HG03060 (cell line): ENCODE results near the gene INTS11.
"Not testable (repeated sequence)": the region's sequence is repeated elsewhere in the genome, so short reads cannot be mapped to it uniquely, and the experiment has no call there.

Source experiments
- ATAC-seq: cut with Tn5 transposase; IDR thresholded peaks from one replicate; pipeline ENCODE4 v1.9.1; 2021; ENCODE audit warnings: low read depth, moderate number of reproducible peaks; ENCODE audit not compliant: unreplicated experiment

INTS11 gene

DNA sequence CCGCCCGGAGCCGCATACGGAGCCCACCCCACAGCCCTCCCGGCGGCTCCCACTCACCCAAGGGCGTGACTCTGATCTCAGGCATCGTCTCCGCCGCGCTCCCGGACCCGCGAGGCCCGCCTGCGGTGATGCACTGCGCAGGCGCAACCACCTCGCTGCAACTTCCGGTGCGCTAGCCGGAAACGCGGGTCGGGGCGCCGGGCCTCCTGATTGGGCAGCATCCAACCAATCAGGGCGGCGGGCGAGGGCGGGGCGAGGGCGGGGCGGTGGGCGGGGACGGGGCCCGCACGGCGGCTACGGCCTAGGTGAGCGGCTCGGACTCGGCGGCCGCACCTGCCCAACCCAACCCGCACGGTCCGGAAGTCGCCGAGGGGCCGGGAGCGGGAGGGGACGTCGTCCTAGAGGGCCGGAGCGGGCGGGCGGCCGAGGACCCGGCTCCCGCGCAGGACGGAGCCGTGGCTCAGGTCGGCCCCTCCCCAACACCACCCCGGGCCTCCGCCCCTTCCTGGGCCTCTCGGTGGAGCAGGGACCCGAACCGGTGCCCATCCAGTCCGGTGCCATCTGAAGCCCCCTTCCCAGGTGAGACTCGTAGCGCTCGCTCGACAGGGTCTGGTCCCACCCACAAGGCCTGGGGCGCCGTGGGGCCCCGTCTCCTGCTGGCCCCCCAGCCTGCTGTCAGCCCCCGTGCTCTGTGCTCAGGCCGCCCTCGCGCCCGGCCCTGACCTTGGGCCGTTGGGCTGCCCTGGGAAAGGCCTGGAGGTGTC lies at the start of gene INTS11, which contains the start of gene CPTP:
Gene INTS11, minus strand, starts transcription at position 137 of the 764 bp plus-strand sequence. Its CDS starts 52 bp downstream, at position 85.
Gene CPTP, plus strand, starts transcription at position 279 of the 764 bp plus-strand sequence. CDS start 2,109 bp downstream, outside the sequence.
- ATAC-seq = peak; percentile 49

DNA sequence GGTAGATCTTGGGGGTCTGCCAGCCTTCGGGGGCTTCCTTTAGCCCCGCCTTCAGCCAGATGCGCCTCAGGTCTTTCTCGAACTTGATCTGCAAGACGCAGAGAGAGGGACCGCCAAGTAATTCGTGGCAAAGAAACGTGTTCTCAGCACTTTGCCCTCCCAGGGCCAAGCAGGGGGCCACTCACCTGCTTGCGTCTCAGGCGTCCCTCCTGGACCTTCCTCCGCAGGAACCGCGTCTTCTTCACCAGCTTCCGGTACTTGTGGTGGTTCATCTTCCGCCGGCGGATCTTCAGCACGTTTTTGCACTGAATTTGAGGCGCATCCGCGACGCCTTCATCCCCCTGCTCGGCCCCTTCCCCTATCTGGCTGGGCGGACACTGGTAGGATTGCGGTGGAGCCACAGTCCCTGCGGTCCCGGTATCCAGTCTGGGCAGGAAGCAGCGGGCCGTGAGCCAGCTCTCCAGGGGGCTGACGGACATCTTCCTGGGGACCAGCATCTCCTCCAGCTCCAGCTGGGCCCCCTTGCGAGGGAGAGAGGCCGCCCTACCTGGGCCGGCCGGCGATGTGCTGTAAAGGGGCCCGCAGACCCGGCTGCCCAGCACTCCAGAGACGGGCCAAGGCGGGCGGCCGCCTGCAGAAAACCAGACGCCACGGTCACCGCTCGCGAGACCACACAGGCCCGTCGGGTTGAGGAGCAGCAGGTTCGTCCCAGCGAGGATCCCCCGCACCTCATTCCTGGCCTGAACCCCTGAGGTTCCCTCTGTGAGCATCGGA lies 49.5 kb upstream of the INTS11 start:
- ATAC-seq = no peak

DNA sequence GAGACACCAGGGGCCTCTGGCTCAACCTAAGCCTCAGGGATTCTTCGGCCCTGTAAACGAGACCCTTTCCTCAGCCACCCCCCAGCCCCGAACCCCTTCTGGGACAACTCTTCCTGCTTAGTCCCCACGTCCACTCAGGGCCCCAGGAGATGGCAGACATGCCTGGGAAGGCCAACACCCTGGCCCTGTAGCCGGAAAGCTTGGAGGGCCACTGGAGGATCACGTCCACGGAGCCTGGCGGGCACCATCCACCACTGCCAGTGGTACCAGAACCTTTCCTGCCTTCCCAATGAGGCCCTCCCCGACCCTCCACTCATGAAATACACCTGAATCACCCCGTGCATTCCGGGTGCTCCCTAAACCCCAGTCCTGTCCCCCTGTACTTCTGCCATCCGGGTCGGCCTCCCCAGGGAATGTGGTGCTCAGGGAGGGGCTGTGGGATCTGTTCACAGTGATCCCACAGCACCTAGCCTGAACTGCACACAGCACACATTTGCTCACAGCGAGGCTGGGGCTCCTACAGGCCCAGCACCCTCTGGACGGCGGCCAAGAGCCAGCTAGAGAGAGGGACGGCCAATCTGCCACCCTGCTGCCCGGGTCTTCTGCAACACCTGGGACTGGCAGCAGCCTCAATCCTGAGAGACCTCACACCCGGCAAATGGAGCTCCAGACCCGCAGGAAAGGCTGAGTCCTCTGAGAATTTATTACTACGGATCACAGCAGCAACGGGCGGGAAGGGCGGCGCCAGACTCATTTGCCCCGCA lies 48.8 kb upstream of the INTS11 start:
- ATAC-seq = no peak

DNA sequence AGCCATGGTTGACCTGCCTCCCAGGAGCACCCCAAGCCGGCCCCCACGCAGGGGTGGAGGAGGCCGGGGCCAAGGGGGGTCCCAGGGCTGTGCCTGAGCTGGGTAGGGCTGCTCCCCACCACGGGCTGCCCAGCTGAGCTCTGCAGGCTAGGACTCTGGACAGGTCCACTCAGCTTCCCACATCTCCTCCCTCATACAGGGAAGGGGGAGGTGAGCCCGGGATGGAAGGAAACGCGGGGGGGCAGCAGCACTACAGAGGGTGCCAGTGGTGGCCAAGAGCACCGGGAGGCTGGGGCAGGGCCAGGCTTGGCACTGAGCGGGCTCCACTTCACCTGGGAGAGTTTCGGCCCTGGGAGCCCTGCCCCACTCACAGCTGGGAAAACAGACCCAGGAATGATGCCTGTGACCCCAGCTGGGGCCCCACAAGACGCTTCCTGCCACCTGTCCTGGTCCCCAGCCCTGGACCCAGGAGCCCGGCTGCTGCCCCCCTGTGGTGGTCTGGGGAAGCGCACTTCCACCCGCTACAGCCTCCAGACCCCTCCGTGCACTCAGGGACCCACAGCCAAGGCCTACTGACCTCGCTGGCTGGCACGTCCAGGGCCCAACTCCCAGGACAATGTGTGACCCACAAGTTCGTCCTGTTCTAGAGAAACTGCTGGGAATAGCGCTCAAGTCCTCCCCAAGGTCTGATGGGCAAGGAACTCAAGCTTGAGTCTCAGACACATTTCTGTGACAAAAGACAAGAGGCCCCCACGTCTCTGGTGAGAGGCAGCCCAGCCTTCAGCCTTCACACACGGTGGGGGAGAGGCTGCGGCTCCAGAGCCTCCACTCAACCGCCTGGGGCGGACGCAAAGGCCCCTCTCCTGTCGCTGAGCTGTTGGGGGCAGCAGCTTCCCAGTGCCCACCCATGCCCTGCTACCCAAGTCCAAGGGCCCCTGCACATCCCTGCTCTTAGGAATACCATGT lies 47.6 kb upstream of the INTS11 start:
- no peak for ATAC-seq

DNA sequence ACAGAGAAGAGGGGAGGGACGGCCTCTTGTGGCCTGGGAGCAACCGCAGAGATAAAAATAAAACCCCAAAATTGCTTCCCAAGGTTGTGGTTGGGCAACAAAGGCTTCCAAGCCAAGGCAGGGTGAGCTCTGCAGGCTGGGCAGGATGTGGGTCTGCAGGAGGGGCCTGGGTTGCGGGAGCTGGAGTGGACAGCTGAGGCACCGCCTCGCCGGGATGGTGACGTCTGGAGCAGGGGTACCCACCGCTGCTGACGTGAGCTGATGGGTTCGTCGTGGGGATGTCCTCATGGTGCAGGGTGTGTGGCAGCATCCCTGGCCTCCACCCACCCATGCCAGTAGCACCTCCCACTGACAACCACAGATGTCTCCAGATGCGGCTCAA lies 46.9 kb upstream of the INTS11 start:
- no peak for ATAC-seq

DNA sequence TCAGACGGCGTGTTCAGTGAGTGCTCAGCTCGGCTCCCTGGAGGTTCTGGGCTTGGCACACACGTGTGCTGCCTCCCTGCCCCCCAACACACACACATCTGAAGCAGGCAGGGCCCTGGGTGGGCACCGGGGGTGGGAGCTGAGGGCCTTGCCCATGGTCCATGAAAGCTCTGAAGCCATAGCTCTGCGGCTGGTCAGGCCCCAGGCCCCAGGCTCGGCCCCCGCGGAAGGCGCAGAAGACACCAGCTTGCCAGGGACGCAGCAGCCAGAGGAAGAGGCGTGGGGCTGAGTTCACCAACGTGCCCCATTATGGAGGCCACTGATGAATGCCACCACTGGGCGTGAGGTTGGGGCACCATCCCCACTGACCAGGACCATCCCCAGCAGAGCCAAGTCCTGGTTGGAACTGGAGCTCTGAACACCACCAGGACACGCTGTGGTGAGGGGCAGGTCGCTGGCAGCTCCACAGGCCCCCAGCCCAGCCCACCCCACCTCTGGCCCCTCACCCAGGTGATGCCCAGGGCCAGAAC lies 46.4 kb upstream of the INTS11 start:
- ATAC-seq = no peak

DNA sequence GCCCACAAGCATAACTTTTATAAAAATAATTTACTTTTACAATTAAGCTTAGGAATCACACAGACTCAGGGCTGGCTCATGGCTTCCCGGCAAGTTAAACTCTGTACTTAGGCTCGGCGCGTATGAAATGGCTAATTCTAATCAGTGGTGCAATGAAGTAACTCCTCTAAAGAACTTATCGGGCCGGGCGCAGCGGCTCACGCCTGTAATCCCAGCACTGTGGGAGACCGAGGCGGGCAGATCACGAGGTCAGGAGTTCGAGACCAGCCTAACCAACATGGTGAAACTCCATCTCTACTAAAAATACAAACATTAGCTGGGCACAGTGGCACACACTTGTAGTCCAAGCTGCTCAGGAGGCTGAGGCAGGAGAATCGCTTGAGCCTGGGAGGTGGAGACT lies 45.6 kb upstream of the INTS11 start:
- not testable (repeated sequence) for ATAC-seq

DNA sequence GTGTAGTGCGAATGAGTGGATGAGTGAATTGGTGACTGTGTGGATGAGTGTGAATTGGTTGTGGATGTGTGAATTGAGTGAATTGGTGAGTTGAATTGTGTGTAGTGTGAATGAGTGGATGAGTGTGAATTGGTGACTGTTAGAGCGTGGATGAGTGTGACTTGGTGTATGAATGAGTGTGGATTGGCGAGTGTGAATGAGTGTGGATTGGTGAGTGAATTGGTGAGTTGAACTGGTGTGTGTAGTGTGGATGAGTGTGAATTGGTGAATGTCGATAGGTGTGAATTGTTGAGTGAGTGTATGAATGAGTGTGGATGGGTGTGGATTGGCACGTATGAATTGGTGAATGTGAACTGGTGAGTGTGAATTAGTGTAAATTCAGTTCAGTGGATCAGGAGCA lies 42.9 kb upstream of the INTS11 start:
- no peak for ATAC-seq

DNA sequence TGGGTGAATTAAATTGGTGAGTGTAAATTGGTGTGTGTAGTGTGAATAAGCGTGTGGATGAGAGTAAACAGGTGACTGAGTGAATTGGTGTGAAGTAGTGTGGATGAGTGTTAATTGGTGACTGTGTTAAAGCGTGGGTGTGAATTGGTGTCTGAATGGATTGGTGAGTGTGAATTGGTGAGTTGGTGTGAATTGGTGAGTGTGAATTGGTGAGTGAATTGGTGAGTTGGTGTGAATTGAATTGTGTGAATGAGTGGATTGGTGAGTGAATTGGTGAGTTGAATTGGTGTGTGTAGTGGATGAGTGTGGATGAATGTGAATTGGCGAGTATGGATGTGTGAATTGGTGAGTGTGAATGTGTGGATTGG lies 42.2 kb upstream of the INTS11 start:
- no peak for ATAC-seq

DNA sequence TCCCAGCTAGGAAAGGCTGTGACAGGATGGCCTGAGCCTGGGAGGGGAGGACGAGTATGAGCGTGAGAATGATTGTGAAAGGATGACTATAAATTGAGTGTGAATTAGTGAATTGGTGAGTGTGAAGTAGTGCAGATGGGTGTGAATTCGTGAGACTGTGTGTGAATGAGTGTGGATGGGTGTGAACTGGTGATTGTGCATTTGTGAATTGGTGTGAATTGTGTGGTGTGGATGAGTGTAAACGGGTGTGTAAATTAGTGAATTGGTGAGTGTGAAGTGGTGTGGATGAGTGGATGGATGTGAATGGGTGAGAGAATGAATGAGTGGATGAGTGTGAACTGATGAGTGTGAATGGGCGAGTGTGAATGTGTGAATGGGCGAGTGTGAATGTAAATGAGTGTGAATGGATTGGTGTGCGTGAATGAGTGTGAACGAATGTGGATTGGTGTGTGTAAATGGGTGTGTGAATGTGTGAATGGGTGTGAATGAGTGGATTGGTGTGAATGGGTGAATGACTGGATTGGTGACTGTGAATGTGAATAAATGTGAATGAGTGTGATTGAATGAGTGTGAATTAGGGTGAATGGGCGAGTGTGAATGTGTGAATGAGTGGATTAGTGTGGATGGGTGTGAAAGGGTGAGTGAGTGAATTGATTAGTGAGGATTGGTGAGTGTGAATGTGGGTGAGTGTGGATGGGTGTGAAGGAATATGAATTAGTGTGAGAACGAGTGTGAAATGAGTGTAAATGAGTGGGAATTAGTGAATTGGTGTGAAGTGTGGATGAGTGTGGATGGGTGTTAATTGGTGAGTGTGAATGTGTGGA lies 41.6 kb upstream of the INTS11 start:
- ATAC-seq = no peak

DNA sequence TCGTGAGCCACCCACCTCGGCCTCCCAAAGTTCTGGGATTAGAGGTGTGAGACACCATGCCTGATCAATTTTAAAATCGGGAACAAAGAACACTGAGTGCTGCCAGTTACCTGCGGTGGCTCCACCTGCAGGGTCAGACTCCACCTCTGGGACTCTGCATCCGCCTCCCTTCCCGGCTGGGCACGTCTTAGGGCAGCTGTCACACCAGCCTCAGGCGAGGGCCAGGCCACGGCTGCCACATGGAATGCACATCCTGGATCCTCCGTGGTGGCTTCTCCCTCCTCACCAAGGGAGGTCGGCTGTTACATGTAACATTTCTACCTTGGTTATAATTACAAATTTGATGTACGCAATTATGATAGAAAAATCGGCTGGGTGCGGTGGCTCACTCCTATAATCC lies 39.8 kb upstream of the INTS11 start:
- no peak for ATAC-seq

DNA sequence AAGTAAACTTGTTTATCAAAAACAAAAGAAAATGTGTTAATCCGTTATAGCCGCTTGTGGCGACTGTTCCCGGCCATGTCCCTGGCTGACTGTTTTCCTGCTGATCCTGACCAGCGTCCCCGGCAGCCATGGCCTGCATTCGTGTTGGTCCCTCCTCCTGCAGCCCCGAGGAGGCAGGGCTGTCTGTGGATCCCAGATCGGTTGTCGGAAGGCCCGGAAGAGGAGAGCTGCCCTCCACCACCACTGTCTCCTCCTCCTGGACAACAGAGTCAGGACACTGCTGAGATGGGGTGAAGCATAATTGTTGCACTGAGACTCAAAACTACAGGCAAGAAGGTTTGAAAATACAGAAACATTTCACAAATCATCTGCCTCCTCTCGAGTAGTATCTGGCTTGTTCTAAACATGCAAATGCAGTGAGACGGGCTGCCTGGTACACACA lies 37.5 kb upstream of the INTS11 start:
- ATAC-seq = no peak

DNA sequence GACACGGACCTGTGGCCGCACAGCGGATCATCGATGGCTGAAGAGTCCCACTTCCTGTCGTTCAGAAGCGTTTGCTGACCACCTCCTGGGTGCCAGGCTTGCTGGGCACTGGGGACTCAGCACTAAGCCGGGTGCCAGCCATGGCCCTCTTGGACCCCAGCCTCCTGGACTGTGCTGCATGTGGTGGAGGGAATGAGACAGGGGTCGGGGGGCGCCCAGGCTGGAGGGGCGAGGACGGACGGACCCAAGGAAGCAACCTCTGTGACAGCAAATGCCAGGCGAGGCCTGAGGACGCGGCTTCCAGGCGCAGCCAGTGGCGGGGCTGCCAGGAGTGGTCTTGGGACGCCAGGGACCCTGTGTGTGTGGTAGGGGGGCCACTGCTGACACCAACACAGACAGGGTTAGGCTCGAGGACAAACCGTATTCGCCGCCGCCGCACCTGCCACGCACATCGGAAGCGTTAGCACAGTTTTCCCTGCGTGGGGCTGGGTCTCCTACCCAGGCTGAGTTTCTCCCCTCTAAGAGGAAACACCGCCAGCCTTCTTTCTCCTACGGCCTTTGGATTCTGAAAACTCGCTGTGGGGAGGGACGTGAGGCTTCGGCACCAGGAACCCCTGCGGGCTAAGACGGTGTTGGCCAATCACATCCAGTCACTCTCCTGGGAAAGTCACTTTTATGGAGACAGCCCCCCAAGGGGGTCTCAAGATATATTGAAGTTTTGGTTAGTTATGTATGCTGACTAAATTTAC lies 36.9 kb upstream of the INTS11 start:
- no peak for ATAC-seq

DNA sequence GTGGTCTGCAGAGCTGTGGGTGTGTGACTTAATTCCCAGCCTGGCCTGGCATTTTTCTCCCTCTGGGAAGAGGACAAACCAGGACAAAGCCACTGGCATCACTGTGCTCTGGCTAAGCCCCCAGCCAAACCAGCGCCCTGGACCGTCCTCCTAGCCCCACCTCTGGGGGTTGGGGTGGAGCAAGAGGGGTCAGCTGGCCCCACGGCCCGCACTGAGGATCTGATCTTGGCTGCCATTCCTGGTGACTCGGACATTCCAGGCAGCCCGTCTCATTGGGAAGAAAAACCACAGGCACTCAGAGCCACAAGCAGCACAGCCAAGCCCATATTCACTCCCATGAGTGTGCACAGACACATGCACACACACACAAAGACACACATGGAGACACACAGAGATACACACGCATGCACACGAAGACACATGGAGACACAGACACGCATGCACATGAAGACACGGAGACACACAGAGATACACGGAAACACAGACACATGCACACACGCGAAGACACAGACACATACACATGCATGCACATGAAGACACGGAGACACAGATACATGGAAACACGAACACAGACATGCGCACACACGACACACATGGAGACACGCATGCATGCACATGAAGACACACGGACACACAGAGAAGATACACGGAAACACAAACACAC lies 36.2 kb upstream of the INTS11 start:
- ATAC-seq = no peak

DNA sequence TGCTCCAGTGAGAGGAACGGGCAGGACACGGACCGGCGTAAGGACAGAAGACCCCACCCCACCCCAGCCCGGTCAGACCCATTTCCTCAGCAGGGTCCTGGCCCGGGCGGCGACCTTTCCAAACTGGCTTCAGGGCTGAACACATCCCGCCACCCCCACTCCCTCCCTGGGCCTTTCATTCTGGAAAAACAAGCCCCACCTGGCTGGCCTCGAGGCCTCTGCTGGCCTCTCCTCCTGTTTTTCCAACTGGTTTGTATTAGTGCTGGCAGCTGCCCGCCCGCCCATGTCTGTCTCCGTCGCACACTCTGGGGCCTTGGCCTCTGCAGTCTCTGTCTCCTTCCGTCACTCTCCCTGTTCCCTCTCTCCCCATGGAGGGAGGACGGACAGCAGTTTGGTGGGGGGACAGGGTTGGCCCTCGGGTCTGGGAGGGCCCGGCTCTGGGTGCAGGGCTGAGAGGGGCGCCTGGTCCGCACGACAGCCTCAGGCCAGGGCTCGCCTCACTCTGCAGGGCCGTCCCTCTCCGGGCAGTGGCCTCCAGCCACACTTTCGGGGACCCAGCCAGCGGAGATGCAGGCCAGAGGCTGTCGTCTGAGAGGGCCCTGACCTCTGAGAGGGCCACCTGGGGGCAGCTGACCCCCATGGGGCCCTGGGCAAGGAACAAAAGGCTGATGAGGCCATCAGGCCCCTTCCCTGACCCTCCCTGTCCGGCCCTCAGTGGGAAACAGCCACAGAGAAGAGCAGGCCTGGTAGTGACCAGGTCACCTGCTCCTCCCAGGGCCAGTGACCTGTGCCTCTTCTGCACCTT lies 35.4 kb upstream of the INTS11 start:
- no peak for ATAC-seq

DNA sequence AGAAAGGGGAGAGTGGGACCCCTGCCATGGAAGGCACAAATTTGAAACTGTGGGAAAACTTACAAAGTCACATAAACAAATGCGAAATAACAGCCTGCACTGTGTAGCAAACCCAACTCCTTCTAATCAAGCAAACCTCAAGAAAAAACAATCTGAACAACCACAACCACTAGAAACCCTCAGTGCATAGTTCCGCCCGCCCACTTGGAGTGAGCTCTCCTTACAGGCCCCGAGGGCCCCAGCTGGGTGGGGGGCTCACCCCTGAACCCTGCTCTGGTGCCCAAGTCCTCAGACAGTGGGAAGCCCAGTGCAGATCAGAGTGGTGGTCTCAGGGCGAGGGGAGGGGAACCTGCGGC lies 34.8 kb upstream of the INTS11 start:
- ATAC-seq = no peak
